IMR-90 (cell line): Measurements from ENCODE around the gene HRH2. TPM values are rescaled to one million over a fixed set of nuclear protein-coding genes. Genes with fewer than 3 reads are reported as not detected.

ENCODE experiments used
- ATAC-seq: fragments of 200-7000 bp; cut with Tn5 transposase; 2 replicates; pipeline ENCODE4 v1.9.1; 2020; ENCODE audit warnings: low read depth, mild to moderate bottlenecking, moderate library complexity
- BruUV-seq: library from RNA; stranded (reverse); fragments of 400-500 nt; replicated peaks from 2 replicates; lab custom pipeline; 2021; lab: Mats Ljungman, UMichigan
- CTCF ChIA-PET: fragments of 300-600 bp; formaldehyde crosslinking; extraction: SDS; loops from one replicate; lab custom pipeline; 2021; ENCODE audit warnings: antibody characterized with exemption; lab: Yijun Ruan, JAX
- POLR2A ChIA-PET: fragments of 300-600 bp; sonication (Branson Sonifier 250); formaldehyde crosslinking; loops from one replicate; lab custom pipeline; 2022; ENCODE audit warnings: antibody characterized with exemption; ENCODE audit not compliant: unreplicated experiment; lab: Charles Lee
- DNase-seq: peaks from one replicate; pipeline ENCODE4 v3.0.0; 2013
- H2AFZ ChIP-seq: replicated peaks from 2 replicates; pipeline ENCODE3; 2013; ENCODE audit warnings: low read length, mild to moderate bottlenecking; ENCODE audit not compliant: poor library complexity
- H2AK5ac ChIP-seq: 2 replicates; pipeline ENCODE4 v1.6.1; 2013; ENCODE audit warnings: low read depth, low read length, inconsistent platforms
- H2AK9ac ChIP-seq: replicated peaks from 2 replicates; pipeline ENCODE3; 2013; ENCODE audit warnings: mild to moderate bottlenecking, low read depth, low read length, moderate library complexity; ENCODE audit not compliant: poor library complexity
- H2BK120ac ChIP-seq: 2 replicates; pipeline ENCODE4 v1.6.1; 2013; ENCODE audit warnings: low read depth, low read length, inconsistent platforms
- H2BK15ac ChIP-seq: 3 replicates; pipeline ENCODE4 v1.6.1; 2013; ENCODE audit warnings: low read depth, low read length, inconsistent platforms
- H2BK20ac ChIP-seq: 2 replicates; pipeline ENCODE4 v1.6.1; 2013; ENCODE audit warnings: low read depth, mild to moderate bottlenecking, inconsistent platforms, low read length, moderate library complexity
- H2BK5ac ChIP-seq: 2 replicates; pipeline ENCODE4 v1.6.1; 2013; ENCODE audit warnings: mild to moderate bottlenecking, low read depth, low read length, inconsistent platforms; ENCODE audit not compliant: poor library complexity, severe bottlenecking
- H3K14ac ChIP-seq: replicated peaks from 2 replicates; pipeline ENCODE4 v1.6.1; 2013; ENCODE audit warnings: low read depth, low read length, inconsistent platforms
- H3K18ac ChIP-seq: 2 replicates; pipeline ENCODE4 v1.6.1; 2013; ENCODE audit warnings: low read depth, low read length, control low read depth
- H3K23ac ChIP-seq: 2 replicates; pipeline ENCODE4 v1.6.1; 2013; ENCODE audit warnings: low read depth, low read length, inconsistent platforms
- H3K27ac ChIP-seq: 2 replicates; pipeline ENCODE4 v1.5.1; 2013; ENCODE audit warnings: mild to moderate bottlenecking, control low read depth, low read length; ENCODE audit not compliant: insufficient read depth
- H3K27me3 ChIP-seq: 2 replicates; pipeline ENCODE4 v1.6.1; 2013; ENCODE audit warnings: low read length; ENCODE audit not compliant: control insufficient read depth, insufficient read depth
- H3K36me3 ChIP-seq: 2 replicates; pipeline ENCODE4 v1.6.1; 2013; ENCODE audit warnings: low read length, mixed read lengths; ENCODE audit not compliant: control insufficient read depth, insufficient read depth
- H3K4ac ChIP-seq: 2 replicates; pipeline ENCODE4 v1.6.1; 2013; ENCODE audit warnings: low read depth, low read length, inconsistent platforms
- H3K4me1 ChIP-seq: 2 replicates; pipeline ENCODE4 v1.6.1; 2013; ENCODE audit warnings: low read length, mixed read lengths; ENCODE audit not compliant: control insufficient read depth, insufficient read depth
- H3K4me2 ChIP-seq: 2 replicates; pipeline ENCODE4 v1.6.1; 2013; ENCODE audit warnings: low read depth, mild to moderate bottlenecking, control low read depth, low read length, moderate library complexity
- H3K4me3 ChIP-seq: 2 replicates; pipeline ENCODE4 v1.5.1; 2013; ENCODE audit warnings: low read depth, mild to moderate bottlenecking, control low read depth, low read length, moderate library complexity; ENCODE audit not compliant: insufficient read depth
- H3K56ac ChIP-seq: 2 replicates; pipeline ENCODE4 v1.6.1; 2013; ENCODE audit warnings: low read length, inconsistent platforms; ENCODE audit not compliant: insufficient read depth; ENCODE audit errors: extremely low read depth
- H3K79me1 ChIP-seq, 2 experiments: 2 replicates each; pipeline ENCODE4 v1.6.1; 2013; ENCODE audit warnings: low read length in 2 of 2, inconsistent platforms in 1 of 2, low read depth in 1 of 2
- H3K9ac ChIP-seq: 2 replicates; pipeline ENCODE4 v1.6.1; 2013; ENCODE audit warnings: low read depth, low read length, control low read depth
- H3K9me1 ChIP-seq: 2 replicates; pipeline ENCODE4 v1.6.1; 2013; ENCODE audit warnings: low read length, inconsistent platforms; ENCODE audit not compliant: insufficient read depth
- H3K9me3 ChIP-seq: 2 replicates; pipeline ENCODE4 v1.6.1; 2013; ENCODE audit warnings: low read length; ENCODE audit not compliant: control insufficient read depth, insufficient read depth
- H4K20me1 ChIP-seq: 2 replicates; pipeline ENCODE4 v1.6.1; 2013; ENCODE audit warnings: low read length, inconsistent platforms; ENCODE audit not compliant: insufficient read depth
- H4K5ac ChIP-seq: 2 replicates; pipeline ENCODE4 v1.6.1; 2013; ENCODE audit warnings: mild to moderate bottlenecking, low read depth, low read length, control low read depth
- H4K8ac ChIP-seq, 2 experiments: 2 replicates each; pipeline ENCODE4 v1.6.1; 2013; ENCODE audit warnings: low read depth in 2 of 2, low read length in 2 of 2, control low read depth in 1 of 2, inconsistent platforms in 1 of 2
- H4K91ac ChIP-seq: 2 replicates; pipeline ENCODE4 v1.6.1; 2013; ENCODE audit warnings: low read depth, low read length, inconsistent platforms; ENCODE audit not compliant: insufficient read depth
- BHLHE40 ChIP-seq: fragments of 150-350 bp; IDR thresholded peaks from 2 replicates; pipeline ENCODE4 v1.6.1; 2016; ENCODE audit warnings: mild to moderate bottlenecking, low read depth, low read length
- MXI1 ChIP-seq: IDR thresholded peaks from 2 replicates; pipeline ENCODE4 v1.6.1; 2012; ENCODE audit warnings: low read depth, mild to moderate bottlenecking, low read length, moderate library complexity, borderline replicate concordance
- POLR2A ChIP-seq: IDR thresholded peaks from 2 replicates; pipeline ENCODE4 v1.6.1; 2012; ENCODE audit warnings: mild to moderate bottlenecking, low read depth, low read length
- RCOR1 ChIP-seq: IDR thresholded peaks from 2 replicates; pipeline ENCODE4 v1.6.1; 2012; ENCODE audit warnings: mild to moderate bottlenecking, low read length, improper control_type of control experiment; ENCODE audit not compliant: insufficient replicate concordance
- RFX5 ChIP-seq: IDR thresholded peaks from 2 replicates; pipeline ENCODE4 v1.8.0; 2012; ENCODE audit warnings: low read depth, mild to moderate bottlenecking, low read length, moderate library complexity
- USF2 ChIP-seq: fragments of 150-350 bp; IDR thresholded peaks from 2 replicates; pipeline ENCODE4 v1.6.1; 2017; ENCODE audit warnings: mild to moderate bottlenecking, antibody characterized with exemption, low read length, low read depth
- WGBS, 2 experiments: methylation state at CpG; one replicate each; pipeline versions ENCODE4 v1.1.5 to v1.1.7; 2013; ENCODE audit warnings: missing lambda C conversion rate in 2 of 2; ENCODE audit not compliant: insufficient read length in 1 of 2; ENCODE audit errors: extremely low coverage in 2 of 2; 5-methylcytosine and 5-hydroxymethylcytosine counted together
- dilution Hi-C: fragments of 300-500 bp; cut with HindIII; formaldehyde crosslinking; loops from one replicate; pipeline ENCODE4 v1.14.3; 2018; ENCODE audit warnings: low sequenced_read_pairs; ENCODE audit not compliant: unreplicated experiment
- in situ Hi-C: fragments of 300-500 bp; cut with MboI; formaldehyde crosslinking; loops from 3 replicates; pipeline ENCODE4 v1.14.3; 2019; ENCODE audit warnings: low sequenced_read_pairs, inconsistent platforms, mixed read lengths
- intact Hi-C: fragments of 100-400 bp; cut with micrococcal nuclease; formaldehyde crosslinking; loops from 2 replicates; pipeline ENCODE4 v1.10.0; 2022
- polyA plus RNA-seq, 3 experiments: library from polyadenylated mRNA; depleted of rRNA; stranded (reverse); fragments of >200 nt; gene quantifications; 2 replicates each; pipeline ENCODE4 v1.2.3, GENCODE V29; 2012; ENCODE audit warnings: low replicate concordance in 1 of 3
- total RNA-seq: library from RNA; depleted of rRNA; stranded (reverse); fragments of >200 nt; gene quantifications from 2 replicates; pipeline ENCODE4 v1.2.3, GENCODE V29; 2012

The HRH2 gene
- total and polyA plus RNA-seq, 2 of the 4 experiments (the other 2 are of a cell fraction): not detected

DNA sequence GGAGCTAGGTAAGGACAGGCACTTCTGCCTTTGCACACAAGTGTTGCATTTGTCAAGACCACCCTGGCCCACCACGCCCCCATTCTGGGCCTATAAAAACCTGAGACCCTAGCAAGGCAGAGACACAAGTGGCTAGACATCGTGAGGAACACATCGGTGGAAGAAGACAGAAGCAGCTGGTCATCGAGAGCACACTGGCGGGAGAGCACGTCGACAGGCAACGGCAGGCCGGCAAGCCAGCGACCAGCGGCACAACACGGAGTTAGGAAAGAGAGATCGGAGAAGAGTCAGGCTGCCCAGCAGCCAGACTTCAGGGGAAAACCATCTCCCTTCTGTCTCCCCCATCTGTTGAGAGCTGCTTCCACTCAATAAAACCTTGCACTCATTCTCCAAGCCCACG, 76.1 kb downstream of the HRH2 start:
- dilution Hi-C loops (no loop called here), intact Hi-C loops (no loop called here), in situ Hi-C loops (loop anchor here (25.0 kb wide), 2 partner anchors 603 to 828 kb away; no protein-coding TSS in a partner anchor)
- no peak overlapping the region for H2BK120ac ChIP-seq
- H2BK20ac ChIP-seq: no peak overlapping the region
- H4K5ac ChIP-seq: no peak overlapping the region
- ChIA-PET POLR2A (no interaction called here), CTCF (no interaction called here)
- no peaks in the 10 kb centered on the region for H3K9me1 ChIP-seq
- DNase-seq: no peak
- H3K9me3 ChIP-seq: peaks cover 2% of the 10 kb centered on the region; the same call in 1 of the 2 replicates
- no peak overlapping the region for H2AK5ac ChIP-seq
- H3K36me3 ChIP-seq: no peaks in the 10 kb centered on the region
- no peak overlapping the region for H4K91ac ChIP-seq
- no peak overlapping the region for H3K14ac ChIP-seq
- 90% methylated on average over 11 of the region's 14 CpGs; no CpG with 5 or more reads in 1 of the 2 experiments for WGBS, 2 experiments
- no peak overlapping the region for H3K4ac ChIP-seq
- H2AFZ ChIP-seq: no peak overlapping the region
- H3K56ac ChIP-seq: no peak overlapping the region
- no peak overlapping the region for H3K9ac ChIP-seq
- no peak for TF ChIP-seq BHLHE40
- TF ChIP-seq RFX5: no peak
- TF ChIP-seq MXI1: no peak
- TF ChIP-seq USF2: no peak
- no peak for TF ChIP-seq POLR2A
- TF ChIP-seq RCOR1: no peak
- H3K79me1 ChIP-seq: no peaks in the 10 kb centered on the region
- no peak overlapping the region for H3K4me3 ChIP-seq
- no peak overlapping the region for H2BK5ac ChIP-seq
- no peak overlapping the region for H3K18ac ChIP-seq
- no peaks in the 10 kb centered on the region for H3K27me3 ChIP-seq
- no peaks in the 10 kb centered on the region for H3K4me1 ChIP-seq
- no peaks in the 10 kb centered on the region for H4K20me1 ChIP-seq
- no peak overlapping the region for H3K23ac ChIP-seq
- H2BK15ac ChIP-seq: no peak overlapping the region
- BruUV-seq: no TSS peak
- no peak overlapping the region for H3K4me2 ChIP-seq
- ATAC-seq: no peak
- no peak overlapping the region for H2AK9ac ChIP-seq
- no peak overlapping the region for H3K27ac ChIP-seq
- H4K8ac ChIP-seq: no peak overlapping the region
